ENCODE measurements around the gene GXYLT1.

- TF ChIP-seq CTCF (IDR thresholded peaks at IDR 0.05) (no peak), POLR2A (IDR thresholded peaks at IDR 0.05) (no peak)
These were observed 33.4 kb upstream of the GXYLT1 start for GRCh38 chr12:42178101-42178500.
